MV-4-11 (cell line): ENCODE data around the gene AHRR.
A peak's percentile ranks its signal among the peaks of the same experiment; 100 is the strongest.
"Not testable (repeated sequence)": the region's sequence is repeated elsewhere in the genome, so short reads cannot be mapped to it uniquely, and the experiment has no call there.

Experiments used
- DNase-seq: peaks from one replicate; lab custom pipeline; 2025; lab: John Stamatoyannopoulos, UW

The AHRR gene

DNA sequence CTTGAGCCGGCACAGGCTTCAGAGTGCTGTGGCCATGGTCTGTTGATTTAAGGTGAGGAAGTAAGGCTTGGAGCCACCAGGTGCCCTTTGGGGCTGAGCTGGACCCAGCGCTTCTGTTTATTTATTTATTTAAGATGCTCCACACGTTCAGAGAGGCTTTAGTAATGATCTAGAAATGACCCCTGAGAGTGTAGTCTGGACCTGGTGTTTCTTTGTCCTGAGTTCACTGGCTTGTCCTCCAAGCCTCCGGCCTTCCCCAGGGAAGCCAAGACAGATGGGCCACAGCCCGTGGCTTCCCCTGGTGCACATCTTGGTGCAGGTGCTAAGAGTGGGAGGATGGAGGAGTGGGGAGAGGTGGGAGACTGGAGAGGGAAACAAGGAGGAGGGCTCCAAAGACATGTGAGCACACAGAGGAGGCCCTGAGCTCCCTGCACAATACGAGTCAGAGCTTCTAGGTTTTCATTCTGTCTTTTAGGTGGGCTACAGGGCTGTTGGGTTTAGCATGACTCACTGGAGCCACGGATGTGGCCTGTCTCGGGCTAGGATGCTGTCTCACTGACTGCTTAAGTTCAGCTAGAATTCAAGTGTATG lies 56.9 kb downstream of the AHRR start:
- DNase-seq = peak; percentile 60

DNA sequence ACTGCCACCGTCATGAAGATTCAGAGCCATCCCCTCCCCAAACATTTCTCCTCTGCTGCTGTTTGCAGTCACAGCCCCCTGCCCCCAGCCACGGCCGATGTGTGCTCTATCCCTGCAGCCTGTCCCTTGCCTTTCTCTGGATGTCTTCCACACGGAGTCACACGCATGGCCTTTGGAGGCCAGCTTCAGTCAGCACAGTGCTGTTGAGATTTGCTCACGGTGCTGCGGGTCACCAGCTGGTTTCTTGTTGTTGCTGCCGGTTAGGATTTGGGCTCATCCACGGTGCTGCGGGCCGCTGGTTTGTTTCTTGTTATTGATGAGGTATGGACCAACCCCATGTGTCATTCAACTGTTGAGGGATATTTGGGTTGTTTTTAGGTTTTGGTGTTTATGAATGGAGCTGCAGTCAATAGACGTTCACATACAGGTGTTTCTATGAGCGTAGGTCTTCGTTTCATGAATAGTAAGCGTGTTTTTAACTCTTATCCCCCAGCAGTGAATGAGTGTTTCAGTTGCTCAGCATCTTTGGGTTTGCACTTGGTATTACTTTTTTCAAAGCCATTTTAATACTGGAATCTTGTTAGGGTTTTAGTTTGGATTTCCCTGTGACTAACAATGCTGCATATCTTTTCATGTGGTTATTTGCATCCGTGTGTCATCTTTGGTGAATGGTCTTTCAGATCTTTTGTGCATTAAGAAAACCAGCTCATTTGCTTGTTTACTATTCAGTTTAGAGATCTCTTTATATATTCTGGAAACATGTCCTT lies 57.6 kb downstream of the AHRR start:
- no peak for DNase-seq

DNA sequence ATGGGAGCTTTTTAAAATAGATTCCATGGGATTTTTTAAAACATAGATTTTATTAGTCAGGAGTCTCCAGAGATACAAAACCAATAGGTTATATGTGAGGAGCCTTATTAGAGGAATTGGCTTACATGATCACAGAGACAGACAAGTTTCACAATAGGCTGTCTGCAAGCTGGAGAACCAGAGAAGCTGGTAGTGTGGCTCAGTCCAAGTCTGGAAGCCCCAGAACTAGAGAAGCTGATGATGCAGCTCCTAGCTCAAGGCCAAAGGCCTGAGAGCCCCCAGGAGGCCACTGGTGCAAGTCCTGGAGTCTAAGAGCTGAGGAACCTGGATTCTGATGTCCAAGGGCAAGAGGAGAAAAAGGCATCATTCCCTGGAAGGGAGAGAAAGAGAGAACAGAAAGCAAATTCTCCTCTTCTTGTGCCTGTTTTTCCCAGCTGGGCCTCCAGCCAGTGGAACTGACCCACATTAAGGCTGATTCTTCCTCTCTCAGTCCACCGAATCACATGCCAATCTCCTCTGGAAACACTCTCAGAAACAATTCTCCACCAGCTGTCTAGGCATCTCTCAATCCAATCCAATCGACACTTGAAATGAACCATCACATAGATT lies 59.3 kb downstream of the AHRR start:
- peak; percentile 79 for DNase-seq

DNA sequence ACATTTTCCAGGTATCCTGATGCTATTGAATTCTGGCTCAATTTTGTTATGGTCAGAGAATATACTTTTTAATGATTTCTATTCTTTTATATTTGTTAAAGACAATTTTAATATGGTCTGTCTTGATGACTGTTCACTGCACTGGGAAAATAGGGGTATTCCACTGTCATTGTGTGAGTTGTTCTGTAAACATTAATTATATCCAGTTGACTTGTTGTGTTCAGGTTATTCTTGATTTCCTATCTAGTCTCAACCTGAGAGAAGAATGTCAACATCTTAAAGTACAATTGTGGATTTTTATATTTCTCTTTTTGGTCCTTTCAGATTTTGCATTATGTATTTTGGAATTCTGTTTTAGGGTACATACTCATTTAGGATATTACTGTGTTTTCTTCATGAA lies 61.6 kb downstream of the AHRR start:
- DNase-seq = no peak

DNA sequence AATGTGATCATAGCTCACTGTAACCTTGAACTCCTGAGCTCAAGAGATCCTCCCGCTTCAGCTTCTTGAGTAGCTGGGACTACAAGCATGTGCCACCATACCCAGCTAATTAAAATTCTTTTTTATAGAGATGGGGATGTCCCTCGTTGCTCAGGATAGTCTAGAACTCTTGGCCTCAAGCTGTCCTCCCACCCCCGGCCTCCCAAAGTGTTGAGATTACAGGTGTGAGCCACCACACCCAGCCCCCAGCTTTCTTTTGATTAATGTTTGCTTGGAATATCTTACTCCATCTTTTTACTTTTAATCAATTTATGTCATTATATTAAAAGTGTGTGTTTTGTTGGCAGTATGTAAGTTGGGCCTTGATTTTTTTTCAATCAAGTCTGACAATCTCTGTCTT lies 62.1 kb downstream of the AHRR start:
- DNase-seq = no peak

DNA sequence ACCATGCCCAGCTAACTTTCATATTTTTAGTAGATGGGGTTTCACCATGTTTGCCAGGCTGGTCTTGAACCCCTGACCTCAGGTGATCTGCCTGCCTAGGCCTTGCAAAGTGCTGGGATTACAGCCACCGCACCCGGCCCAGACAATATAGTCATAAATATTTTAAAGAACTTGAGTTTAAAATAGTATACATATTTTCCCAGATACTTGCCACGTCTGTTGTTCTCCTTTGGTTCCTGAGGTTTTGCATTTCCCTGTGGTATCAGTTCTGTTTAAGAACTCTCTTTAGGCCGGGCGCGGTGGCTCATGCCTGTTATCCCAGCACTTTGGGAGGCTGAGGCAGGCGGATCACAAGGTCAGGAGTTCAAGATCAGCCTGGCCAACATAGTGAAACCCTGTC lies 63.1 kb downstream of the AHRR start:
- DNase-seq = not testable (repeated sequence)

DNA sequence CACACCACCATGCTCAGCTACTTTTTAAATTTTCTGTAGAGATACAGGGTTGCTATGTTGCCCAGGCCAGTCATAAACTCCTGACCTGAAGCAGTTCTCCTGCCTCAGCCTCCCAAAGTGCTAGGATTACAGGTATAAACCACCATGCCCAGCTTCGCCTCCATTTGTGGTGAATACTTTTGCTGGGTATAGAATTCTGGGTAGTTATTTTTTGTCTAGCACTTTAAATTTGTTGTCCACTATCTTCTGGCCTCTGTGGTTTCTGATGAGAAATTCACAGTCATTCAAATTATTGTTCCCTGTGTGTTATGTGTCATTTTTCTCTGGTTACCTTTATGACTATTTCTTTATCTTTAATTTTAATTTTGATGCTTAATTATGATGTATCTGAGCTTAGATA lies 63.8 kb downstream of the AHRR start:
- DNase-seq = no peak

DNA sequence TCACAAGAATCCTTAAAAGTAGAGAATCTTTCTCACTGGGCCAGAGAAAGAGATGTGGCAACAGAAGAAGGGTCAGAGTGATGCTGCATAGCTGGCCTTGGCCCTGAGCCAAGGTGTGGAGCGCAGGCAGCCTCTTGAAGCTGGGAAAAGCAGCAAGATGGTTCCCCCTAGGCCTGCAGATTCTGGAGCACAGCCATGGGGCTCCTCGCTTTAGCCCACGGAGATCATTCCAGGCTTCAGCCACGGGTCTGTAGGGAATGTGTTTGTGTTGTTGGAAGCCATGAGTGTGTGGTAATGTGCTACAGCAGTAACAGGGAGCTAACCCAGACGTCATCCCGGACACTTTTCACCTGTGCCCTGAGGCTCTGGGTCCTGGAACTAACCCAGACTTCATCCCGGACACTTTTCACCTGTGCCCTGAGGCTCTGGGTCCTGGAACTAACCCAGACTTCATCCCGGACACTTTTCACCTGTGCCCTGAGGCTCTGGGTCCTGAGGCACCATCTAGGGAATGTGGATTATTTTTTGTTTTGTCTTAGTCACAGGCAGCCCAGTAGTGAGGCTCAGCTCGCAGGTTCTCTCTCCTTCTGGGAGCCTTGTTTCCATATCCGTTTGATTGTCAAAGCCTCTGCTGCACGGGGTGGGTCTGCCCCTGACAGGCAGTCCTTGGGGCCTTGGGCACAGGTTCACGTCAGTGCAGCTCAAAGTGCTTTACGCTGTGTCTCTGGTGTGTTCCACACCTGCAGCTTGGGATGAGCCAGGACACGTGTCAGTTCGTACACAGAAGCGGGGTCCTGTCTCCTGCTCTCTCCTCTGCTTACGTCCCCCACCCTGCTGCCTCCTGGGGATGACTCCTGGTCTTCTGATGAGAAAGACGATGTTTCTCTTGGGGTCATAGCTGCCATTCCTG lies 65.2 kb downstream of the AHRR start:
- DNase-seq = no peak

DNA sequence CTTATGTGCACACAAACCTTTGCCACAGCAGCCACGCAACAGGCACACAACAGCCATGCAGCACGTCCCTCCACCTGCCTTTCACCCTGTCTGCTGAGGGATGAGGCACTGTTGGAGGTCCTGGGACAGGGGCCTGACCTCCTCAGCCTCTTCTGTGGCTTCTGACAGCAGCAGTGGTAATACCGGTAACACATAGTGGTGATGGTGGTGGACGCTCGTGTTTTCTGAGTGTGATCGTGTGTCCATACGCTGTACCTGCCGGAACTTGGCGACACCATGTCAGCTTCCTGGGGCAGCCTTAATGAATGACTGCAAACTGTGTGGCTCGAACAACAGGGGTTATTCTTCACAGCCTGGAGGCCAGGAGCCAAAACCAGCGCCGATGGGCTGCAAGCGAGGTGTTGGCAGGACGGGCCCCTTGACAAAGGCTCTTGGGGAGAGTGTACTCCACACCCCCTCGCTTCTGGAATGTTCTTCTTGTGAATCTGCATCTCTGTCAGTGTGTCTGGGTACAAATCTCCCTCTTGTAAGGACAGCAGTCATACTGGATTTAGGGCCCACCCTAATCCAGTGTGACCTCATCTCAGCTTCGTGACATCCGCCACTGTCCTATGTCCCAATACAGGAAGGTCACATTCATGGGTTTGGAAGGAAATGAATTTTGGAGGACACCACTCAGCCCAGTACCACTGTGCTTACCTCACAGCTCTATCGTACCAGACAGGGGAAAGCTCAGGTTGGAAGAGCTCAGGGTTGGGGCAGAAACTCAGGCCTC lies 66.2 kb downstream of the AHRR start:
- DNase-seq = peak; percentile 55

DNA sequence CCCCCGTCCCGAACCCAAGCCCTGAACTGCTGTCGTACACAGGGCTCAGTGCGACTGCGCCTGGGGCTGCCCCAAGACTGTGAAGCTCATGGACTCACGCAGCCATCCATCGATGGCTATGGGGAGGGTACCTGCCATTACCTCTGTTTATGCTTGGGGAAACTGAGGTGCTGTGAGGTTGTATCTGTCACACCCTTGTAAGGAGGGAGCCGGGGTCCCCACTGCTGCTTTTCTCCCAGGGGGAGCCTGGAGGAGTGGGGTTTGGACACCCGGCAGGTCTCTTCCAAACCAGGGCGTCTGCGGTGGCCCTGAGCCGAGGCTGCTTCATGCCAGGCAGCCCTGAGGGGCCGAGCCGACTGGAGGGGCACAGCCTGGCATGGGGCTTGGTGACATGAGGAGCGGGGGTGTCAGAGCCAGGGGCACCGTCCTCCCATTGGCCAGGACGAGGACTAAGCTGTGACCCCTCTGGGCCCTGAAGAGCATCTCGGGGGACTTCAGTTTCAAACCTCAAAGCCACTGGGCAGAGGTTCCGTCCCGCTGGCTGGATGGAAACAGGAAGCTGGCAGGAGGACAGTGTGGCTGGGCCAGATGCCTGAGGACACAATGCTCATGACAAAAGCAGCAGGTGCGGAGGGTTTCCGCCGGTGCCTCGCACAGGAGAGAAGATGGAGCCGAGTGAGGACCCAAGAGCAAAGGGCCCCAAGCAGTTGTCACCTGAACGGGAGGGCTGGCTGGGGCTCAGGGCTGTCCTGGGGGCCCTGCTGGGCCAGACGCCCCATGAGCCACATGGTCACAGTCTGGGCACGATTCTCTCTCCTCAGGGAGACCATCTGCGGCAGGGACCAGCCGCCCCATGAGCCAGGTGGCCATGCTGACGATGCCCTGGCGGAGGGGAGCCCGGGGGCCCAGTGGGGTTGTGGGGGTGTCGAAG lies 67.0 kb downstream of the AHRR start:
- peak; percentile 17 for DNase-seq

DNA sequence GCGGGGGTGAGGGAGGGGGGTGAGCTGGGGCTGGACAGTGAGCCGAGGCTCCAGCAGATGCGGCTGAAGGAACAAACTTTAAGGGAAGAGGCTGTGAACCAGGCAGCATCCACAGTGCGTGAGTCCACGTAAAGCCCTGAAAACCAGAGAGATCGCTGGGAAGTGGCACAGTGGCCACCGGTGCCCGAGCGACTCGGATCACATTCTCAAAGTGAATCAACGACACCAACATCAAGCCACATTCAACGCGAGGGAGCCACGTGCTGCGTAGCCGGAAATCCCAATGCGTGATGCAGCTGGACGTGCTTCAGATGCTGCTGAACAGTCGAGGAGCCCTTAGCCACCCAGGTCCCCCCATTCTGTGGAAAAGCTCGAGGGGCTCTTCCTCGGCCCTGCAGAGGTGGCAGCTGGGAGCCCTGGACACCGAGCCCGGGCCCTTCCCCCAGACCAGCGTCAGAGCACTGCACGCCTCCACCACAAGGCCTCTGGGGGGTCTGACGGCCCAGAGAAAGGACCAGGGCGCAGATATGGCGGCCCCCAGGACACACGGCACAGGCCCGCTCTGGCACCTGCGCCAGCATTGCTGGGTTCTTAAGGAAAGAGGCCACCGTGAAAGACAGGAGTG lies 67.8 kb downstream of the AHRR start:
- no peak for DNase-seq

DNA sequence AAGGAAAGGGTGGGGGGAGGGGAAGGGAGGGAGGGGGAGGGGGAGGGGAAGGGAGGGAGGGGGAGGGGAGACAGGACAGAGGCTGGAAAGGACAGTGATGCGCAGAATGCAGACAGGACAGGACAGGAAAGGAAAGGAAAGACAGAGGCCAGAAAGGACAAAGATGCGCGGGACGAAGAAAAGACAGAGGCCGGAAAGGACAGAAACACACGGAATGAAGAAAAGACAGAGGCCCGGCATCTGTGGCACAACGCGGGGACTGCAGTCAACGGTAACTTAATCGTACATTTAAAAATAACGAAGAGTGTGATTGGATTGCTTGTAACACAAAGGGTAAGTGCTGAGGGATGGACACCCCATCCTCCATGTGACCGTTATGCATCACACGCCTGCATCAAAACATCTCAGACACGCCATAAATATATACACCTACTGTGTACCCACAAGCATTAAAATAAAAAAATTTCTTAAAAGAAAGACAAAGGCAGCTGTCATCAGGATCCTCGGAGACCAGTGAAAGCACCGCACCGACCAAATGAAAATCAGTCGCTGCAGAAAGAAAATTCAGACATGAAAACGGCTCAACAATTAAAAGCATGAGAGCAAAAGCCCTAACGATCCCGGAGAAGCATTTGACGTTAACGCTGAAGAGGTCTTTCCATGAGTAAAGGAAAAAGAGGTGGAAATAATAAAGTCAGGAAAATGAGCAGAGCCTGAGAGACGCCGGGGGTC lies 68.5 kb downstream of the AHRR start:
- DNase-seq = no peak

DNA sequence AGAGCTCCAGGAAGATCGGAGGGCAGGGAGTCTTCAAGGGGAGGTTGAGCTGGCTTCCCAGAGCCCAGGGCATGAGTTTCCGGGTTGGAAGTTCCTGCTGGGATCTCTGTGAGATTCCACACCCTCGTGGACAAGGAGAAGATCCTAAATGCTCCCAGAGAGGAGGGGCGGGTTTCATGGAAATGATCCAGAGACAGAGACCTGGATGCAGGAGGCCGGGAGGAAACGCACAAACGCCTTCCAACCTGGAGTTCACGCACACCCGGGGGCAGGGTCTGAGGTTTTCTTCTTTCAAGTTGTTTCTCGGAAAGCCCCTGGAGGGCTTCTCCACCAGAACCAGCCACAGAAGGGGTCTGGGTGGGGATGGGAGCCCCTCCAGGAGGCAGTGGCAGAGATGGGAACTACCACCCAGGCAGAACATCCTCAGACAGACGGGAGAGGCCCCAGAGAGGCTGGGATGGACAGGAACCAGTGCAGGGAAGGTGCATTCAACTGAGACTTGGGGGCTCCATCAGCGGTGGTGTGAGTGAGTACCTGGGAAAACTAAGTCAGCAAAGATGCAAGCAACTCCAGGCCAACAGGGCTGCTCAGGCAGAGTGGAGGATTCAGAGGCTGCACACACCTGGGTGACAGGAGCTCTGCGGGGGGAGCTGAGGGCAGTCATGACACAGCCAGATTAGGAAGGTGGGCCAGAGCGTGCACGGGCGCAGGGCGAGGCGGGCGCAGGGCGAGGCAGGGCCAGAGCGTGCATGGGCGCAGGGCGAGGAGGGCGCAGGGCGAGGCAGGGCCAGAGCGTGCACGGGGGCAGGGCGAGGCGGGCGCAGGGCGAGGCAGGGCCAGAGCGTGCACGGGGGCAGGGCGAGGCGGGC lies 69.3 kb downstream of the AHRR start:
- no peak for DNase-seq

DNA sequence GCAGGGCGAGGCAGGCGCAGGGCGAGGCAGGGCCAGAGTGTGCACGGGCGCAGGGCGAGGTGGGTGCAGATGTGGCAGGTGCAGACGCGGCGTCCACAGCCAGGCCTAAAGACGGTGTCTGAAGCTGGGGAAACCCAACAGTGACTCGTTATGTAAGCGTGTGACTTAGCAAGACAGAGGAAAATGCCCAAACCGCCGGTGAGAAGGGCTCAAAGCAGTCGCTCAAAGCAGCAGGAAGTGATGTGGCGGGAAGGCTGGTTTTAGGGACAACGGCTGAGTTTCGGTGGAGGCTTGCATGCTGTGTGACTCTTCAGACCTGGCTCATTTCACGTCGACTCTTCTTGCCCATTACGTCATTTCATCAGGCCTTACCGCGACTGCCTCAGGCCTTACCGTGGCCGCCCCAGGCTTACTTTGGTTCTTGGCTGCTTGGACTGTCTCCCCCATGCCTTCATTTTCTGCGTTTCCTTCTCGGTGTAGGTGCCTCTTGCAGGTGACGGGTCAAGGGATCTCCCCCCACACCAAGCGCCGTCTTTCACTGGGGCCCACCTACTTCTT lies 71.0 kb downstream of the AHRR start:
- DNase-seq = peak; percentile 98

DNA sequence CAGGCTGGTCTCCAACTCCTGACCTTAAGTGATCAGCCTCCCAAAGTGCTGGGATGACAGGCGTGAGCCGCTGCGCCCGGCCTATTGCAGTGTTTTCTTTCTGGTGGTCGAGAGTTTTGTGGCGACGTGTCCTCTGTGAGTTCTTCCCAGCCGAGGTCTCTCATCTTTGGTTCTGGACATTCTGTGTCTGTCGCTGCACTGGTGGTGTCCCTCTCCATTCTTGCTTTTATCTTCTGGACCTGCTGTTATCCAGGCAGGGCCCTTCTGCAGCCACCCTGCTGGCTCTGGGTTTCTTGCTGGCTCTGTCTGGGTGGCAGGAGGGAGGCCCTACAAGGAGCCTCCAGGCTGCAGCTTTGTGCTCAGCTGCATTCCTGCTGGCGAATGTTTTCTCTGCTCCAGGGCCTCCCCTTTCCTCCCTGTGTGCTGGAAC lies 72.3 kb downstream of the AHRR start:
- no peak for DNase-seq

DNA sequence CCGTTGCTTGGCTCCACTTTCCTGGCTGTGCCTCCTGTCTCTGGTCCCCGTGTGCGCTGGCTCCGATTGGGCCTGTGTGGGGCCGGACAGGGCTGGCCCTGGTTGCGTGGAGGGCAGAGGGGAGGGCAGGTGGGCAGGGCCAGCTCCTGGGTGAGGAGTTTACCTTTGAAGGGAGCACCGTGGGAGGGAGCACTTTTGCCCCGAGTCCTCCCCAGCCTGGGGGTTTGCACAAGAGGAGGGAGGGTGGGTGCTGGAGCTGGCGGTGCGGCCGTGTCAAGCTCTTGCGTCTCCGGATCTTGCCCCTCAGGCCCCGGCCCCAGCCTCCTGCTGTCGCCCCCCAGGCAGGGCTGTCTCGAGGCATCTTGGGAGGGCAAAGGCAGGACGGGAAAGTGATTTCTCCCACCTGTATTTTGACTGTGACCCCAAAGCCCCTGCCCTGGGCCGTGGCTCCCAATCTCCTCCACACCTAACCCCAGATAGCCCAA lies 73.2 kb downstream of the AHRR start:
- DNase-seq = no peak

DNA sequence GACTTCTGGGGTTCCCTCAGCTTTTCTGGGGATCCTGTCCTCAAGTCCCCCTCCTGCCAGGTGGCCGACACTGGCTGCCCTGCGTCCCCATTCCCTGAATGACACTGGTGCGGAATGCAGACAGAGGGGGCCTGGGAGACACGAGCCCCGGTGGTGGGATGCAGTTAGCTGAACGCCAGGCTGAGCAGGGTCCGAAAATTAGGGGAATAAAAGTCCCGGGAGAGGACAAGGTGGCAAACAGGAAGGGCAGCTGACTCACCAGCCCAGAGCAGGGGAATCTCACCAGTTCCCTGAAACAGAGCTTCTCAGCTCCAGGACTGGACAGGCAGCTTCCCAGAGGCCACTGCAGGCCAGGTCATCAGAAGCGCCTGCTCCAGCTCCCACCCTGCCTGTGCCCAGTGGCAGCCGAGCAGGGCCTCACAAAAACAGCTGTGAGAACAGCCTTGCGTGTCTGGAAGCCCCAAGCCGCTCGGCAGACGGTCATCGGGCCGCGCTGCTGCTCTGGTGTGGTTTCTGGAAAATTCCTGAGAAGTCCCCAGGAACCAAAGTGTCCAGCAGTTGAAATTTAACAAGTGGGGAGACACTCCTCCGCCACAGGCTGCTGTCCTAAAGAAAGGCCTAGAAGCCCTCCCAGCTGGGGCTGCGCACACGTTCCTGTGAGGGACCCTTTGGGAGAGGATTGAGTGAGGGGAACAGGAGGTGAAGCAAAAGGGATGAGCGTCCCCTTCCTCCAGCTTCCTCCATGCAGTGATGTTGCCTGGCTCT lies 73.8 kb downstream of the AHRR start:
- peak; percentile 12 for DNase-seq
